Measurements from ENCODE around the gene TPPP. TPM values are rescaled to one million over a fixed set of nuclear protein-coding genes. Genes with fewer than 3 reads are reported as not detected.

TPPP gene
- total and polyA plus RNA-seq, 2 experiments from 2014 or later: 0.48 to 1.4 TPM

GRCh38 chr5:624951-625230, 68.3 kb downstream of the TPPP start (continued):
- no peak for TF ChIP-seq ZNF462 (CRISPR knock-in tag; IDR thresholded peaks at IDR 0.05)
- no peak for TF ChIP-seq EZH2phosphoT487 (IDR thresholded peaks at IDR 0.05; ENCODE audit: unreplicated experiment)
- TF ChIP-seq CTCF (conservative IDR thresholded peaks at IDR 0.05; ENCODE audit: low read depth in 2 of 2): no peak
- TF ChIP-seq NANOG (IDR thresholded peaks at IDR 0.05; ENCODE audit: borderline replicate concordance): no peak
- TF ChIP-seq ZNF331 (CRISPR knock-in tag; IDR thresholded peaks at IDR 0.05; ENCODE audit: low read depth): no peak

- H3K36me3 ChIP-seq (ENCODE audit: insufficient read depth): peaks cover 25% of the 10 kb centered on the region; the same call in 1 of the 2 replicates
- no peak for TF ChIP-seq POLR2AphosphoS5 (IDR thresholded peaks at IDR 0.05; ENCODE audit: low read depth)
- peaks cover 71% of the 10 kb centered on the region for H3K36me3 Mint-ChIP-seq (ENCODE audit: low read depth)
Measured at GRCh38 chr5:624118-624950, 68.8 kb downstream of the TPPP start.

More at GRCh38 chr5:624118-624950, 68.8 kb downstream of the TPPP start:
- DNase-seq (ENCODE audit: low spot score) (no peak), ATAC-seq (no peak)
- H3K4me2 ChIP-seq: no peak overlapping the region
- Mint-ChIP-seq H3K27ac (no peak overlapping the region), H3K4me1 (no peaks in the 10 kb centered on the region), H3K27me3 (ENCODE audit: insufficient read depth, low read depth, poor library complexity) (peaks cover 1% of the 10 kb centered on the region), H3K4me3 (no peak overlapping the region), H3K9me3 (no peaks in the 10 kb centered on the region)
- no peaks in the 10 kb centered on the region for H3K27me3 ChIP-seq (ENCODE audit: insufficient read depth)
- H2AFZ ChIP-seq: no peak overlapping the region
- no peaks in the 10 kb centered on the region for H3K4me1 ChIP-seq (ENCODE audit: insufficient read depth)
- no peaks in the 10 kb centered on the region for H3F3A ChIP-seq (replicated peaks; ENCODE audit: low read depth)
- H3K9me2 ChIP-seq (ENCODE audit: insufficient read depth): no peaks in the 10 kb centered on the region
- H4K20me1 ChIP-seq (replicated peaks; ENCODE audit: insufficient read depth): peaks cover 13% of the 10 kb centered on the region
- no peak overlapping the region for H3K4me3 ChIP-seq
- peaks cover 16% of the 10 kb centered on the region for H3K79me2 ChIP-seq (replicated peaks; ENCODE audit: insufficient read depth)
- no peak overlapping the region for H3K27ac ChIP-seq (ENCODE audit: low read depth)

All from GM23338 (cell line).